K562 (cell line): Measurements from ENCODE around the gene B2M. TPM values are rescaled to one million over a fixed set of nuclear protein-coding genes. Genes with fewer than 3 reads are reported as not detected.
"Not testable (repeated sequence)": the region's sequence is repeated elsewhere in the genome, so short reads cannot be mapped to it uniquely, and the experiment has no call there.

Experiments used
- ATAC-seq: fragments of 200-7000 bp; cut with Tn5 transposase; 3 replicates; pipeline ENCODE4 v1.9.1; 2020; ENCODE audit warnings: moderate library complexity
- BruUV-seq: library from RNA; stranded (reverse); fragments of 400-500 nt; replicated peaks from 2 replicates; lab custom pipeline; 2021; lab: Mats Ljungman, UMichigan
- CTCF ChIA-PET: fragments of 300-600 bp; formaldehyde crosslinking; extraction: SDS; loops from one replicate; lab custom pipeline; 2021; ENCODE audit warnings: low intra/inter-chr PET ratio; lab: Yijun Ruan, JAX
- POLR2A ChIA-PET: fragments of 300-600, 350-650 bp; sonication (Branson Sonifier 250); formaldehyde crosslinking; extraction: SDS; loops from one replicate; lab custom pipeline; 2021; ENCODE audit warnings: antibody characterized with exemption, inconsistent platforms; lab: Yijun Ruan, JAX
- DNase-seq, 4 experiments: peaks; one replicate each; pipeline versions ENCODE4 v3.0.0 to v3.0.0-alpha.2; 2011 to 2018; ENCODE audit warnings: low spot score in 3 of 4, mixed read lengths in 3 of 4; ENCODE audit errors: extremely low read depth in 1 of 4
- FAIRE-seq: peaks from 2 replicates; lab custom pipeline; 2011; peaks lifted over from hg19 to GRCh38; lab: Jason Lieb, UNC
- H2AFZ ChIP-seq: 2 replicates; pipeline ENCODE4 v1.6.0; 2011; ENCODE audit warnings: low read depth, low read length, control low read depth, inconsistent platforms
- H3K27ac ChIP-seq: fragments of 200-600 bp; 3 replicates; pipeline ENCODE4 v1.8.0; 2011; ENCODE audit warnings: low read depth, mild to moderate bottlenecking, control low read depth, inconsistent platforms, low read length, moderate library complexity, mixed read lengths; ENCODE audit errors: extremely low read depth
- H3K27me3 ChIP-seq, 2 experiments: fragments of 300-600 bp in 1 of 2; 2 replicates in 1 of 2; 3 replicates in 1 of 2; pipeline versions ENCODE4 v1.6.0 to v1.8.0; 2011; ENCODE audit warnings: inconsistent platforms in 2 of 2, low read length in 2 of 2, mild to moderate bottlenecking in 1 of 2, mixed read lengths in 1 of 2, moderate library complexity in 1 of 2; ENCODE audit not compliant: control insufficient read depth in 2 of 2, insufficient read depth in 2 of 2
- H3K36me3 ChIP-seq: fragments of 300-600 bp; 3 replicates; pipeline ENCODE4 v1.8.0; 2011; ENCODE audit warnings: mild to moderate bottlenecking, low read length, inconsistent platforms; ENCODE audit not compliant: control insufficient read depth, insufficient read depth
- H3K4me1 ChIP-seq, 2 experiments: fragments of 200-600 bp in 1 of 2; replicated peaks in 1 of 2; 2 replicates in 1 of 2; 3 replicates in 1 of 2; pipeline versions ENCODE4 v1.5.1 to v1.8.0; 2011; ENCODE audit warnings: inconsistent platforms in 2 of 2, low read length in 2 of 2, mild to moderate bottlenecking in 1 of 2, mixed read lengths in 1 of 2, moderate library complexity in 1 of 2; ENCODE audit not compliant: control insufficient read depth in 2 of 2, insufficient read depth in 2 of 2
- H3K4me2 ChIP-seq: 2 replicates; pipeline ENCODE4 v1.6.1; 2011; ENCODE audit warnings: low read length, control low read depth, inconsistent platforms, mixed read lengths; ENCODE audit not compliant: insufficient read depth
- H3K4me3 ChIP-seq: fragments of 200-600 bp; sonication (generic), shearing (Covaris generic); 2 replicates; pipeline ENCODE4 v1.5.1; 2016; ENCODE audit warnings: control low read depth, inconsistent platforms
- H3K79me2 ChIP-seq: fragments of 200-600 bp; 3 replicates; pipeline ENCODE4 v1.8.0; 2011; ENCODE audit warnings: low read length, inconsistent platforms; ENCODE audit not compliant: control insufficient read depth, insufficient read depth
- H3K9ac ChIP-seq, 2 experiments: 2 replicates each; pipeline versions ENCODE4 v1.6.0 to v1.6.1; 2011; ENCODE audit warnings: low read depth in 2 of 2, low read length in 2 of 2, control low read depth in 1 of 2, inconsistent platforms in 1 of 2, mild to moderate bottlenecking in 1 of 2, mixed read lengths in 1 of 2; ENCODE audit not compliant: insufficient read depth in 1 of 2
- H3K9me1 ChIP-seq: one replicate; pipeline ENCODE4 v1.6.0; 2011; ENCODE audit warnings: inconsistent platforms, mild to moderate bottlenecking, low read length, moderate library complexity; ENCODE audit not compliant: control insufficient read depth, insufficient read depth
- H3K9me3 ChIP-seq: replicated peaks from 2 replicates; pipeline ENCODE4 v1.5.1; 2011; ENCODE audit warnings: low read depth, low read length, inconsistent platforms; ENCODE audit not compliant: control insufficient read depth, insufficient read depth
- H4K20me1 ChIP-seq: replicated peaks from 2 replicates; pipeline ENCODE4 v1.6.1; 2011; ENCODE audit warnings: low read length, inconsistent platforms, mixed read lengths; ENCODE audit not compliant: control insufficient read depth, insufficient read depth
- BCOR ChIP-seq: fragments of 450-650 bp; IDR thresholded peaks from 2 replicates; pipeline ENCODE4 v1.6.1; 2016
- KDM1A ChIP-seq, 2 experiments: fragments of 450-650 bp; IDR thresholded peaks; 2 replicates each; pipeline ENCODE4 v1.6.1; 2016; ENCODE audit warnings: mild to moderate bottlenecking in 2 of 2
- RBM25 ChIP-seq: fragments of 200-400 bp; formaldehyde crosslinking; IDR thresholded peaks from 2 replicates; pipeline ENCODE4 v1.6.1; 2018; ENCODE audit warnings: low read length, low read depth, moderate library complexity; ENCODE audit not compliant: severe bottlenecking
- SMARCA5 ChIP-seq: fragments of 450-650 bp; IDR thresholded peaks from 2 replicates; pipeline ENCODE4 v1.6.1; 2016
- ZNF146 ChIP-seq: IDR thresholded peaks from one replicate; pipeline ENCODE4 v1.6.1; 2018; ENCODE audit warnings: missing compliant biosample characterization; ENCODE audit not compliant: unreplicated experiment
- WGBS: fragments of 100-300 bp; shearing (Covaris generic); methylation state at CpG from one replicate; pipeline ENCODE4 v1.1.6; 2016; ENCODE audit warnings: low coverage, mixed read lengths; ENCODE audit not compliant: insufficient coverage; ENCODE audit errors: missing lambda C conversion rate; 5-methylcytosine and 5-hydroxymethylcytosine counted together
- in situ Hi-C: fragments of 300-500 bp; cut with MboI; formaldehyde crosslinking; loops from 4 replicates; pipeline ENCODE4 v1.15.0; 2018; ENCODE audit warnings: inconsistent platforms, mixed read lengths
- intact Hi-C: fragments of 100-400 bp; cut with micrococcal nuclease; formaldehyde crosslinking; loops from 2 replicates; pipeline ENCODE4 v1.14.2; 2022
- polyA plus RNA-seq, 8 experiments: library from polyadenylated mRNA; depleted of rRNA in 4 of 8; stranded (reverse) in 5 of 8; unstranded in 3 of 8; fragments of >200 nt; fragmentation: Nextera tagmentation in 2 of 8; fragmentation: Illumina TruSeq in 1 of 8; extraction: Ambion mirVana in 2 of 8; extraction: Trizol in 1 of 8; gene quantifications; 2 replicates each; pipeline versions ENCODE4 v1.2.1 to v1.2.3, GENCODE V29; 2011 to 2014; ENCODE audit warnings: inconsistent platforms in 1 of 8, missing spikeins in 1 of 8
- total RNA-seq, 7 experiments: library from RNA; depleted of rRNA in 6 of 7; stranded (reverse); fragments of >200 nt in 6 of 7; fragmentation: Illumina TruSeq in 2 of 7; extraction: Trizol in 2 of 7; gene quantifications; 2 replicates each; pipeline versions ENCODE4 v1.2.1 to v1.2.3, GENCODE V29; 2011 to 2021; ENCODE audit warnings: low replicate concordance in 1 of 7

B2M gene
- total and polyA plus RNA-seq, 9 of the 15 experiments (the other 6 are each of a cell fraction or from before 2014, with no cell fraction given): 460 to 3,138 (median 1,032) TPM

DNA sequence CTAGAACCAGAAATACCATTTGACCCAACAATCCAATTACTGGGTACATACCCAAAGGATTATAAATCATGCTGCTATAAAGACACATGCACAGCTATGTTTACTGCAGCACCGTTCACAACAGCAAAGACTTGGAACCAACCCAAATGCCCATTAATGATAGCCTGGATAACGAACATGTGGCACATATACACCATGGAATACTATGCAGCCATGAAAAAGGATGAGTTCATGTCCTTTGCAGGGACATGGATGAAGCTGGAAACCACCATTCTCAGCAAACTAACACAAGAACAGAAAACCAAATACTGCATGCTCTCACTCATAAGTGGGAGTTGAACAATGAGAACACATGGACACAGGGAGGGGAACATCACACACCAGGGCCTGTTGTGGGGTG lies 22.0 kb upstream of the B2M start:
- not testable (repeated sequence) for FAIRE-seq

DNA sequence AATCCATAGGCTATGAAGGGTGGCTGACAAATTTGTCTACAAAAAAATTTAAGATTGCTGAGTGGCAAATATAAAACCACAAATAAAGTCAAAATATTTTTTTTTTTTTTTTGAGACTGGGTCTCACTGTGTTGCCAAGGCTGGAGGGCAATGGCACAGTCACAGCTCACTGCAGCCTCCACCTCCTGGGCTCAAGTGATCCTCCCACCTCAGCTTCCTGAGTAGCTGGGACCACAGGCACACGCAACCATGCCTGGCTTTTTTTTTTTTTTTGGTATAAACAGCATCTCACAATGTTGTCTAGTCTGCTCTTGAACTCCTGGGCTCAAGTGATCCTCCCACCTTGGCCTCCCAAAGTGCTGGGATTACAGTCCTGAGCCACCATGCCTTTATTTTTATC lies 21.1 kb upstream of the B2M start:
- H3K4me3 ChIP-seq, FAIRE-seq, H3K9me1 ChIP-seq, in situ Hi-C loops, H3K9ac ChIP-seq, CTCF ChIA-PET, H2AFZ ChIP-seq, H4K20me1 ChIP-seq, H3K79me2 ChIP-seq, H3K9me3 ChIP-seq, intact Hi-C loops, H3K4me1 ChIP-seq, DNase-seq, H3K27me3 ChIP-seq, BruUV-seq, H3K36me3 ChIP-seq, ATAC-seq, H3K27ac ChIP-seq, H3K4me2 ChIP-seq: not testable (repeated sequence)
- 40% methylated on average over 1 of the region's 1 CpG for WGBS
- POLR2A ChIA-PET: interaction anchor here (1.4 kb wide), 1 partner anchor 13 kb away, joined by 3 read pairs; no protein-coding TSS in a partner anchor

More for the DNA sequence above, 22.0 kb upstream of the B2M start:
- TF ChIP-seq BCOR: peak; percentile 87
- TF ChIP-seq KDM1A (IDR thresholded peaks at IDR 0.05): peak; percentile 23 to 60; a peak in 1 of 4 replicates
- TF ChIP-seq ZNF146: peak; percentile 98
- TF ChIP-seq SMARCA5: 0 out of 2 replicates have a peak, but pooled peaks have one; percentile 45
- peak; percentile 34 for TF ChIP-seq RBM25
- intact Hi-C loops, DNase-seq, CTCF ChIA-PET, H3K4me1 ChIP-seq, H3K36me3 ChIP-seq, H3K79me2 ChIP-seq, H3K27me3 ChIP-seq, H3K27ac ChIP-seq, H3K9me3 ChIP-seq, ATAC-seq, H3K4me3 ChIP-seq, H3K4me2 ChIP-seq, H4K20me1 ChIP-seq, in situ Hi-C loops, H2AFZ ChIP-seq, H3K9ac ChIP-seq, POLR2A ChIA-PET, H3K9me1 ChIP-seq, BruUV-seq: not testable (repeated sequence)
- WGBS: 3% methylated on average over 2 of the region's 2 CpGs
